Hematopoietic multipotent progenitor cell treated with erythropoietin and hydrocortisone succinate and interleukin-3 and kit ligand, for 15 days (in vitro differentiated cells): ENCODE measurements around the gene DDX59.

Experiments used
- DNase-seq: peaks from one replicate; pipeline ENCODE4 v3.0.0-alpha.2; 2015; ENCODE audit warnings: low spot score

Gene DDX59

GRCh38 chr1:200669314-200670241 lies at the start of gene DDX59:
Gene DDX59, minus strand, starts transcription at chr1:200669907. Its CDS starts 3,167 bp downstream, at chr1:200666740.
- peak; percentile 91 for DNase-seq

- no peak for DNase-seq
These were observed 44.9 kb upstream of the DDX59 start for GRCh38 chr1:200714504-200715187.

- no peak for DNase-seq
These were observed 40.5 kb upstream of the DDX59 start for GRCh38 chr1:200710166-200710565.

- DNase-seq = no peak
These were observed 39.1 kb upstream of the DDX59 start for GRCh38 chr1:200708769-200709168.

- no peak for DNase-seq
These were observed 38.5 kb upstream of the DDX59 start for GRCh38 chr1:200708161-200708560.

- DNase-seq = no peak
These were observed 37.4 kb upstream of the DDX59 start for GRCh38 chr1:200707116-200707515.

GRCh38 chr1:200706111-200706814 lies 36.6 kb upstream of the DDX59 start:
- no peak for DNase-seq

- no peak for DNase-seq
These were observed 35.3 kb upstream of the DDX59 start for GRCh38 chr1:200704986-200705500.

- no peak for DNase-seq
These were observed 30.2 kb upstream of the DDX59 start for GRCh38 chr1:200699871-200700270.

GRCh38 chr1:200694738-200695137 lies 25.0 kb upstream of the DDX59 start:
- no peak for DNase-seq

GRCh38 chr1:200693327-200693726 lies 23.6 kb upstream of the DDX59 start:
- DNase-seq = no peak

GRCh38 chr1:200692316-200692715 lies 22.6 kb upstream of the DDX59 start:
- DNase-seq = no peak

GRCh38 chr1:200686620-200687019 lies 16.9 kb upstream of the DDX59 start:
- no peak for DNase-seq

GRCh38 chr1:200684015-200684414 lies 14.3 kb upstream of the DDX59 start:
- no peak for DNase-seq

- DNase-seq = no peak
These were observed 13.6 kb upstream of the DDX59 start for GRCh38 chr1:200683298-200683697.

- DNase-seq = no peak
These were observed 11.5 kb upstream of the DDX59 start for GRCh38 chr1:200681231-200681630.

- no peak for DNase-seq
These were observed 7.1 kb upstream of the DDX59 start for GRCh38 chr1:200676829-200677228.

GRCh38 chr1:200675588-200675852 lies 5.8 kb upstream of the DDX59 start:
- DNase-seq = no peak

GRCh38 chr1:200674838-200675587 lies 5.3 kb upstream of the DDX59 start:
- no peak for DNase-seq

- no peak for DNase-seq
These were observed 4.5 kb upstream of the DDX59 start for GRCh38 chr1:200673952-200674823.

- DNase-seq = no peak
These were observed 1.6 kb upstream of the DDX59 start for GRCh38 chr1:200671235-200671786.
